Mesendoderm (in vitro differentiated cells): Measurements from ENCODE around the gene SYNE2.

Experiments
- DNase-seq: peaks from one replicate; pipeline ENCODE4 v3.0.0; 2013
- H2AK5ac ChIP-seq: 2 replicates; pipeline ENCODE4 v1.6.1; 2013; ENCODE audit warnings: low read length, inconsistent platforms
- H2BK120ac ChIP-seq: 2 replicates; pipeline ENCODE4 v1.6.1; 2013; ENCODE audit warnings: low read depth, mild to moderate bottlenecking, low read length, moderate library complexity, mixed read lengths
- H2BK15ac ChIP-seq: replicated peaks from 2 replicates; pipeline ENCODE4 v1.6.1; 2013; ENCODE audit warnings: low read depth, mild to moderate bottlenecking, moderate library complexity
- H2BK5ac ChIP-seq: 2 replicates; pipeline ENCODE4 v1.6.1; 2013; ENCODE audit warnings: low read length, inconsistent platforms
- H3K18ac ChIP-seq: 2 replicates; pipeline ENCODE4 v1.6.1; 2013; ENCODE audit warnings: mild to moderate bottlenecking, low read length, mixed read lengths
- H3K23ac ChIP-seq: one replicate; pipeline ENCODE4 v1.6.1; 2013; ENCODE audit warnings: low read length
- H3K27ac ChIP-seq: 2 replicates; pipeline ENCODE4 v1.5.1; 2013; ENCODE audit warnings: low read depth, mild to moderate bottlenecking, inconsistent platforms, low read length, moderate library complexity
- H3K27me3 ChIP-seq: 2 replicates; pipeline ENCODE4 v1.6.1; 2013; ENCODE audit warnings: low read length, control low read depth, mild to moderate bottlenecking, inconsistent platforms; ENCODE audit not compliant: insufficient read depth, poor library complexity
- H3K36me3 ChIP-seq: 2 replicates; pipeline ENCODE4 v1.6.1; 2013; ENCODE audit warnings: low read length, inconsistent platforms; ENCODE audit not compliant: control insufficient read depth, insufficient read depth
- H3K4ac ChIP-seq: one replicate; pipeline ENCODE4 v1.6.1; 2013; ENCODE audit warnings: low read depth, mild to moderate bottlenecking, low read length, moderate library complexity
- H3K4me1 ChIP-seq: 2 replicates; pipeline ENCODE4 v1.6.1; 2013; ENCODE audit warnings: low read depth, low read length, inconsistent platforms; ENCODE audit not compliant: control insufficient read depth
- H3K4me2 ChIP-seq: 2 replicates; pipeline ENCODE4 v1.6.1; 2013; ENCODE audit warnings: low read length
- H3K4me3 ChIP-seq: 2 replicates; pipeline ENCODE4 v1.5.1; 2013; ENCODE audit warnings: mild to moderate bottlenecking, low read length
- H3K56ac ChIP-seq: one replicate; pipeline ENCODE4 v1.6.1; 2013; ENCODE audit warnings: low read length
- H3K79me1 ChIP-seq: 2 replicates; pipeline ENCODE4 v1.6.1; 2013; ENCODE audit warnings: low read length, inconsistent platforms
- H3K79me2 ChIP-seq: 2 replicates; pipeline ENCODE4 v1.6.1; 2013; ENCODE audit warnings: mild to moderate bottlenecking, low read length; ENCODE audit not compliant: control insufficient read depth, insufficient read depth
- H3K9ac ChIP-seq: 2 replicates; pipeline ENCODE4 v1.6.1; 2013; ENCODE audit warnings: low read length, inconsistent platforms
- H4K5ac ChIP-seq: one replicate; pipeline ENCODE4 v1.6.1; 2013; ENCODE audit warnings: low read length
- H4K8ac ChIP-seq: one replicate; pipeline ENCODE4 v1.6.1; 2013; ENCODE audit warnings: low read depth, mild to moderate bottlenecking, control low read depth, low read length, moderate library complexity
- WGBS: extraction: QIAGEN DNeasy Blood & Tissue Kit; methylation state at CpG from one replicate; pipeline ENCODE4 v1.1.7; 2013; ENCODE audit warnings: low lambda C conversion rate, missing lambda C conversion rate; ENCODE audit not compliant: insufficient coverage; ENCODE audit errors: extremely low coverage; 5-methylcytosine and 5-hydroxymethylcytosine counted together

The SYNE2 gene

GRCh38 chr14:64191756-64192155, 339.0 kb downstream of the SYNE2 start:
- H3K27ac ChIP-seq, result no peak overlapping the region
- no peaks in the 10 kb centered on the region for H3K36me3 ChIP-seq
- no peak overlapping the region for H2AK5ac ChIP-seq
- no peak overlapping the region for H3K4me2 ChIP-seq
- H3K27me3 ChIP-seq, result no peaks in the 10 kb centered on the region
- no peak overlapping the region for H3K18ac ChIP-seq
- peak; percentile 50 for DNase-seq
- no peak overlapping the region for H3K23ac ChIP-seq
- no peak overlapping the region for H3K4ac ChIP-seq
- H3K79me1 ChIP-seq, result no peaks in the 10 kb centered on the region
- no peak overlapping the region for H3K56ac ChIP-seq
- H2BK15ac ChIP-seq, result no peak overlapping the region
- H3K4me3 ChIP-seq, result no peak overlapping the region
- WGBS, result no CpG with 5 or more reads among the region's 2 CpGs
- no peak overlapping the region for H4K8ac ChIP-seq
- H3K4me1 ChIP-seq, result peaks cover under 1% of the 10 kb centered on the region
- no peak overlapping the region for H3K9ac ChIP-seq
- H3K79me2 ChIP-seq, result no peaks in the 10 kb centered on the region
- H2BK5ac ChIP-seq, result no peak overlapping the region
- no peak overlapping the region for H2BK120ac ChIP-seq
- H4K5ac ChIP-seq, result no peak overlapping the region

DNA sequence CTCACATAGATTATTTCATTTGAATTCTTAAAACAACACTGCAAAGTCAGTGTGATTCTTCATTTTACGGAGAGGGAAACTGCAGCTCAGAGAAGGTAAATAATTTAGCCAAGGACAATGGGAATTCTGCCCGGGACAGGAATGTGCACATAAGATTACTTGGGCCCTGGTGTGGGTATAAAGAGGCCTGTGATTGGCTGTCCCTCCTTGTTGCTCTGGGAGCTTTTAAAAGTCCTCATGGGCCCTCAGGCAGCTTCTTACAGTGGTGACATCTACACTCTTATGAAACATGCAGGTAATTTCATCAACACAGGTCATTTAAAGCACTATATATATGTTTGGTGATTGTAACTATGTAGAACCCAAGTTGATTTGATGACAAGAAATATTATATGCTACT, 341.0 kb downstream of the SYNE2 start:
- no CpG with 5 or more reads among the region's 2 CpGs for WGBS

DNA sequence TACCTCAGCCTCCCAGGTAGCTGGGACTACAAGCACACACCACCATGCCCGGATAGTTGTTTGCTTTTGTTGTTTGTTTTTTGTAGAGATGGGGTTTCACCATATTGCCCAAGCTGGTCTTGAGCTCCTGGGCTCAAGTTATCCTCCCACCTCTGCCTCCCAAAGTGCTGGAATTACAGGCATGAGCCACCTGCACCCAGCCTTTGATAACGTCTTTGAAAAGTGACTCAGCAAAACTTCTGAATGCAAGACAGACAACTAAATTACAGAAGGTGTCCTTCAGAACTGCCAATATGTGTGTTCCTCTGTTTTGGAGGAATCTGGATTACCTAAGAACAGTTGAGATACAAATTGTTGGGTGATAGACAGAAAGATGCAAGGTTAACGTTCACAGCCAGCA, 341.6 kb downstream of the SYNE2 start:
- H4K8ac ChIP-seq, result no peak overlapping the region
- H2BK15ac ChIP-seq, result no peak overlapping the region
- H3K79me2 ChIP-seq, result no peaks in the 10 kb centered on the region
- WGBS, result no CpG with 5 or more reads among the region's 3 CpGs
- no peak overlapping the region for H3K9ac ChIP-seq
- no peak overlapping the region for H2AK5ac ChIP-seq
- H4K5ac ChIP-seq, result no peak overlapping the region
- no peak overlapping the region for H3K18ac ChIP-seq
- no peaks in the 10 kb centered on the region for H3K36me3 ChIP-seq
- no peak overlapping the region for H3K27ac ChIP-seq
- H3K4me1 ChIP-seq, result no peaks in the 10 kb centered on the region
- no peaks in the 10 kb centered on the region for H3K79me1 ChIP-seq
- no peak overlapping the region for H3K4ac ChIP-seq
- H3K23ac ChIP-seq, result no peak overlapping the region
- H3K27me3 ChIP-seq, result no peaks in the 10 kb centered on the region
- no peak overlapping the region for H3K56ac ChIP-seq
- peak; percentile 22 for DNase-seq
- no peak overlapping the region for H2BK5ac ChIP-seq
- no peak overlapping the region for H3K4me2 ChIP-seq
- H2BK120ac ChIP-seq, result no peak overlapping the region
- H3K4me3 ChIP-seq, result no peak overlapping the region

More for the DNA sequence above, 341.0 kb downstream of the SYNE2 start:
- Histone ChIP-seq H3K27me3 (no peaks in the 10 kb centered on the region), H3K23ac (no peak overlapping the region), H3K27ac (no peak overlapping the region), H3K36me3 (no peaks in the 10 kb centered on the region), H2BK120ac (no peak overlapping the region), H2BK5ac (no peak overlapping the region), H3K4me2 (no peak overlapping the region), H3K4me3 (no peak overlapping the region), H3K18ac (no peak overlapping the region), H3K4ac (no peak overlapping the region), H2AK5ac (no peak overlapping the region), H4K8ac (no peak overlapping the region), H3K4me1 (no peaks in the 10 kb centered on the region), H3K56ac (no peak overlapping the region), H3K9ac (no peak overlapping the region), H3K79me1 (no peaks in the 10 kb centered on the region), H4K5ac (no peak overlapping the region), H3K79me2 (no peaks in the 10 kb centered on the region), H2BK15ac (no peak overlapping the region)
- DNase-seq, result peak; percentile 75

GRCh38 chr14:64195199-64195598, 342.4 kb downstream of the SYNE2 start:
- Histone ChIP-seq H2BK15ac (no peak overlapping the region), H3K4ac (no peak overlapping the region), H3K56ac (no peak overlapping the region), H2BK5ac (no peak overlapping the region), H3K18ac (no peak overlapping the region), H3K79me1 (no peaks in the 10 kb centered on the region), H3K79me2 (no peaks in the 10 kb centered on the region), H2AK5ac (no peak overlapping the region), H3K9ac (no peak overlapping the region), H3K27me3 (no peaks in the 10 kb centered on the region), H3K36me3 (no peaks in the 10 kb centered on the region), H3K27ac (no peak overlapping the region), H3K4me2 (no peak overlapping the region), H3K4me3 (no peak overlapping the region), H3K4me1 (no peaks in the 10 kb centered on the region), H2BK120ac (no peak overlapping the region), H4K8ac (no peak overlapping the region), H3K23ac (no peak overlapping the region), H4K5ac (no peak overlapping the region)
- WGBS, result no CpG with 5 or more reads among the region's 2 CpGs
- no peak for DNase-seq

- H2BK15ac ChIP-seq, result no peak overlapping the region
These were observed 343.3 kb downstream of the SYNE2 start for GRCh38 chr14:64196056-64196455.

DNA sequence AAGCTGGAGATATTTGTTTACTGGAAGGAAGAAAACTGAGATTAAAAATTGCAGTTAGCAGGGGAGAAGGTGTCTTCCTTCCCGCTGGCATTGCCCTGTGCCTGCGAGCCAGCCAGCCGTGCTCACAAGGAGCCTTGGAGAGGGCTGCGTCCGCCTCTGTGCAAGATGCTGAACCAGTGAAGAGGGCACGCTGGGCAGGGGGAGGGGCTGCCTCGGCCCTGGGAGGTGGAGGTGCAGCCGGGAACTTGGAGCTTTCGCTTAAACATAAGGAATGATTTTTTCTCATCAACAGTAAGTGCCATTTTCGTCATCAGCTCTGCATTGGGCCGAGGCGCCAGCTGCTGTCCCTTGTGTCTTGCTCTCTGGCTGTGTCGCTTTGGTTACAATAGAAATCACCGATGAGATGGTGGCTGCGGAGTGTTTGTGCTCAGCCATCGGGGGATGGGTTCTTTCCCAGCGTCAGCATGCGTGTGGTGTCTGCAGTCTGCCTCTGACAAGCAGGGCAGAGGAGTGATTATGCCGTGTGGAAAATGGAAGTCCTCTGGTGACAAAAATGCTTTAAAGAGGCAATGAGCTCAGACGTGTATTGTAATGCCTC, 344.1 kb downstream of the SYNE2 start:
- peak overlapping the region; percentile 78 for H3K56ac ChIP-seq
- no peaks in the 10 kb centered on the region for H3K4me1 ChIP-seq
- H3K79me2 ChIP-seq, result no peaks in the 10 kb centered on the region
- H4K8ac ChIP-seq, result no peak overlapping the region
- H3K36me3 ChIP-seq, result no peaks in the 10 kb centered on the region
- peak overlapping the region; percentile 72 for H3K4me2 ChIP-seq
- H3K27ac ChIP-seq, result no peak overlapping the region
- peak; percentile 83 for DNase-seq
- no peak overlapping the region for H4K5ac ChIP-seq
- H3K79me1 ChIP-seq, result no peaks in the 10 kb centered on the region
- no peak overlapping the region for H2BK120ac ChIP-seq
- no peak overlapping the region for H3K4me3 ChIP-seq
- H2AK5ac ChIP-seq, result no peak overlapping the region
- no peak overlapping the region for H3K4ac ChIP-seq
- H3K18ac ChIP-seq, result no peak overlapping the region
- WGBS, result no CpG with 5 or more reads among the region's 20 CpGs
- no peak overlapping the region for H3K23ac ChIP-seq
- peak overlapping the region; percentile 52 for H3K9ac ChIP-seq
- H2BK5ac ChIP-seq, result no peak overlapping the region
- H3K27me3 ChIP-seq, result no peaks in the 10 kb centered on the region
- no peak overlapping the region for H2BK15ac ChIP-seq

More at GRCh38 chr14:64196056-64196455, 343.3 kb downstream of the SYNE2 start:
- Histone ChIP-seq H3K56ac (no peak overlapping the region), H2AK5ac (no peak overlapping the region), H3K4me2 (no peak overlapping the region), H2BK120ac (no peak overlapping the region), H3K27me3 (no peaks in the 10 kb centered on the region), H3K18ac (no peak overlapping the region), H3K4ac (no peak overlapping the region), H4K8ac (no peak overlapping the region), H4K5ac (no peak overlapping the region), H3K4me1 (no peaks in the 10 kb centered on the region), H3K27ac (no peak overlapping the region), H3K4me3 (no peak overlapping the region), H3K36me3 (no peaks in the 10 kb centered on the region), H3K23ac (no peak overlapping the region), H3K79me1 (no peaks in the 10 kb centered on the region), H3K79me2 (no peaks in the 10 kb centered on the region), H3K9ac (no peak overlapping the region), H2BK5ac (no peak overlapping the region)
- DNase-seq, result no peak
- WGBS, result no CpG with 5 or more reads among the region's 5 CpGs
